Liver (tissue), 9 donors: ENCODE data around the gene MAP2K7. TPM values are rescaled to one million over a fixed set of nuclear protein-coding genes. Genes with fewer than 3 reads are reported as not detected.

Source experiments
- DNase-seq: peaks from one replicate; pipeline ENCODE4 v3.0.0-alpha.2; 2017; ENCODE audit warnings: low spot score
- H3K27ac ChIP-seq, 2 donors: one replicate each; pipeline ENCODE4 v1.7.0; 2013; ENCODE audit warnings: inconsistent platforms in 2 of 2, low read length in 2 of 2, control low read depth in 1 of 2, low read depth in 1 of 2, mild to moderate bottlenecking in 1 of 2
- H3K27me3 ChIP-seq, 4 donors: one replicate each; pipeline versions ENCODE4 v1.6.1 to v1.7.0; 2013; ENCODE audit warnings: low read length in 3 of 4, inconsistent platforms in 1 of 4, mild to moderate bottlenecking in 1 of 4, moderate library complexity in 1 of 4; ENCODE audit not compliant: control insufficient read depth in 4 of 4, insufficient read depth in 4 of 4
- H3K36me3 ChIP-seq, 4 donors: one replicate each; pipeline versions ENCODE4 v1.6.1 to v1.7.0; 2013; ENCODE audit warnings: low read length in 3 of 4, mild to moderate bottlenecking in 3 of 4, low read depth in 1 of 4, moderate library complexity in 1 of 4; ENCODE audit not compliant: control insufficient read depth in 4 of 4, insufficient read depth in 3 of 4
- H3K4me1 ChIP-seq, 4 donors: one replicate each; pipeline versions ENCODE4 v1.6.1 to v1.7.0; 2013; ENCODE audit warnings: low read length in 3 of 4, mild to moderate bottlenecking in 3 of 4, moderate library complexity in 1 of 4; ENCODE audit not compliant: control insufficient read depth in 4 of 4, insufficient read depth in 4 of 4
- H3K4me3 ChIP-seq, 3 donors: one replicate each; pipeline versions ENCODE4 v1.6.1 to v1.7.0; 2013; ENCODE audit warnings: low read length in 3 of 3, control low read depth in 1 of 3, low read depth in 1 of 3, mild to moderate bottlenecking in 1 of 3
- H3K9ac ChIP-seq, 2 donors: one replicate each; pipeline ENCODE4 v1.7.0; 2013; ENCODE audit warnings: low read length in 2 of 2, mild to moderate bottlenecking in 2 of 2, moderate library complexity in 2 of 2, control low read depth in 1 of 2, low read depth in 1 of 2
- H3K9me3 ChIP-seq, 4 donors: one replicate each; pipeline versions ENCODE4 v1.6.1 to v1.7.0; 2013; ENCODE audit warnings: low read length in 3 of 4; ENCODE audit not compliant: control insufficient read depth in 4 of 4
- ATF3 ChIP-seq: IDR thresholded peaks from 2 replicates; pipeline ENCODE4 v1.6.1; 2016; ENCODE audit warnings: antibody characterized with exemption
- CTCF ChIP-seq: fragments of 150-350 bp; IDR thresholded peaks from 2 replicates; pipeline ENCODE4 v1.5.1; 2017; ENCODE audit warnings: improper control_type of control experiment, low read depth, low read length; ENCODE audit not compliant: missing input control
- FOXA1 ChIP-seq: IDR thresholded peaks from 2 replicates; pipeline ENCODE4 v1.6.1; 2016; ENCODE audit warnings: antibody characterized with exemption
- FOXA2 ChIP-seq: IDR thresholded peaks from 2 replicates; pipeline ENCODE4 v1.6.1; 2016; ENCODE audit warnings: antibody characterized with exemption
- GABPA ChIP-seq, 2 donors: IDR thresholded peaks in 1 of 2; conservative IDR thresholded peaks in 1 of 2; 2 replicates each; pipeline ENCODE4 v1.6.1; 2016; ENCODE audit warnings: antibody characterized with exemption in 2 of 2, mild to moderate bottlenecking in 1 of 2, moderate library complexity in 1 of 2
- HNF4A ChIP-seq, 2 donors: conservative IDR thresholded peaks; 2 replicates each; pipeline ENCODE4 v1.6.1; 2016; ENCODE audit warnings: antibody characterized with exemption in 2 of 2, mild to moderate bottlenecking in 2 of 2
- HNF4G ChIP-seq: IDR thresholded peaks from 2 replicates; pipeline ENCODE4 v1.6.1; 2016; ENCODE audit warnings: antibody characterized with exemption
- JUND ChIP-seq, 2 donors: IDR thresholded peaks; 2 replicates each; pipeline ENCODE4 v1.6.1; 2016; ENCODE audit warnings: antibody characterized with exemption in 2 of 2
- NR2F2 ChIP-seq: IDR thresholded peaks from 2 replicates; pipeline ENCODE4 v1.6.1; 2016; ENCODE audit warnings: antibody characterized with exemption
- RAD21 ChIP-seq, 2 donors: IDR thresholded peaks; 2 replicates each; pipeline ENCODE4 v1.6.1; 2016; ENCODE audit warnings: antibody characterized with exemption in 2 of 2, mild to moderate bottlenecking in 2 of 2
- RXRA ChIP-seq, 2 donors: IDR thresholded peaks; 2 replicates each; pipeline ENCODE4 v1.6.1; 2017 to 2018; ENCODE audit warnings: antibody characterized with exemption in 2 of 2, mild to moderate bottlenecking in 1 of 2
- SP1 ChIP-seq: IDR thresholded peaks from 2 replicates; pipeline ENCODE4 v1.6.1; 2018; ENCODE audit warnings: antibody characterized with exemption, mild to moderate bottlenecking
- TAF1 ChIP-seq: conservative IDR thresholded peaks from 2 replicates; pipeline ENCODE4 v1.6.1; 2016; ENCODE audit warnings: antibody characterized with exemption, mild to moderate bottlenecking
- YY1 ChIP-seq: IDR thresholded peaks from 2 replicates; pipeline ENCODE4 v1.6.1; 2016; ENCODE audit warnings: antibody characterized with exemption, mild to moderate bottlenecking
- ZBTB33 ChIP-seq: IDR thresholded peaks from 2 replicates; pipeline ENCODE4 v1.6.1; 2016; ENCODE audit warnings: antibody characterized with exemption
- WGBS: extraction: QIAGEN DNeasy Blood & Tissue Kit; methylation state at CpG from one replicate; pipeline ENCODE4 v1.1.7; 2013; 5-methylcytosine and 5-hydroxymethylcytosine counted together
- polyA plus RNA-seq, 2 donors: library from polyadenylated mRNA; stranded (reverse) in 1 of 2; unstranded in 1 of 2; fragments of 200-250 nt in 1 of 2; fragments of >200 nt in 1 of 2; fragmentation: Nextera tagmentation in 1 of 2; extraction: Ambion mirVana in 1 of 2; gene quantifications; one replicate each; pipeline versions ENCODE4 v1.2.1 to v1.2.3, GENCODE V29; 2013 to 2015
- total RNA-seq, 2 donors: library from RNA; depleted of rRNA; stranded (reverse); fragments of >200 nt; gene quantifications; one replicate each; pipeline ENCODE4 v1.2.3, GENCODE V29; 2014
- TF ChIP-seq, protein P1 (sequence below): IDR thresholded peaks from 2 replicates; pipeline ENCODE4 v1.6.1; 2016; ENCODE audit warnings: antibody characterized with exemption
- donor health status: healthy.
- donor health status: healthy.
- donor health status: healthy.
- donor health status: healthy.
- donor health status: healthy.

Gene MAP2K7
- total and polyA plus RNA-seq, 4 donors: 3.0 to 11.7 (median 9.5) TPM

DNA sequence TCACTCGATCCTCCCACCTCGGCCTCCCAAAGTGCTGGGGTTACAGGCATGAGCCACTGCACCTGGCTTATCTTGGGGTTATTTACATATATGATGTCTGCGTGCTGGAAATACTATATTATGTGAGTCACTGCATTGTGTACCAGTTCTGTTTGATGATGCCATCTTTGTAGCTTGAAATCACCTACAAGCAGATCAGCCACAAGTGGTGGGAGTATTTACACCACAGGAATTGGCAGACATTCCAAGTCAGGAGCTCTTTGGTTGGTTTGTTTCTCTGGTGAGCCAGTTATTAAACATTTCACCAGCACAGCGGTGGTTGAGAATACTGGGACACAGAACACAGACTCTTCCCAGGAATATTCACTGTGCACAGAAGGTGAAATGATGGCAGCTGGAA, 44.3 kb downstream of the MAP2K7 start (continued):
- TF ChIP-seq NR2F2 (no peak), HNF4G (no peak), JUND (IDR thresholded peaks at IDR 0.05) (no peak), ATF3 (no peak), SP1 (no peak), ZBTB33 (no peak)

GRCh38 chr19:7953060-7953459, 49.4 kb downstream of the MAP2K7 start:
- Histone ChIP-seq H3K9ac (no peak overlapping the region), H3K27me3 (no peaks in the 10 kb centered on the region), H3K4me1 (peaks cover 0 to 8% (median 6%) of the 10 kb centered on the region in 4 donors), H3K27ac (no peak overlapping the region), H3K36me3 (peaks cover 0 to 2% (median 0%) of the 10 kb centered on the region in 4 donors), H3K9me3 (no peaks in the 10 kb centered on the region), H3K4me3 (no peak overlapping the region)
- no peak for TF ChIP-seq JUND (IDR thresholded peaks at IDR 0.05)
- 63% methylated on average over 3 of the region's 3 CpGs for WGBS
- DNase-seq: no peak

- Histone ChIP-seq H3K27me3 (no peaks in the 10 kb centered on the region), H3K9me3 (no peaks in the 10 kb centered on the region), H3K9ac (no peak overlapping the region), H3K36me3 (peaks cover 0 to 6% (median under 1%) of the 10 kb centered on the region in 4 donors), H3K27ac (no peak overlapping the region), H3K4me1 (peaks cover 0 to 8% (median 6%) of the 10 kb centered on the region in 4 donors), H3K4me3 (no peak overlapping the region)
- DNase-seq: no peak
- WGBS: 89% methylated on average over 7 of the region's 7 CpGs
- TF ChIP-seq FOXA2: no peak
- TF ChIP-seq CTCF: no peak
- no peak for TF ChIP-seq ZBTB33
- no peak for TF ChIP-seq HNF4G
- TF ChIP-seq FOXA1: no peak
- TF ChIP-seq NR2F2: no peak
Observed at GRCh38 chr19:7953576-7953975, 49.9 kb downstream of the MAP2K7 start.

DNA sequence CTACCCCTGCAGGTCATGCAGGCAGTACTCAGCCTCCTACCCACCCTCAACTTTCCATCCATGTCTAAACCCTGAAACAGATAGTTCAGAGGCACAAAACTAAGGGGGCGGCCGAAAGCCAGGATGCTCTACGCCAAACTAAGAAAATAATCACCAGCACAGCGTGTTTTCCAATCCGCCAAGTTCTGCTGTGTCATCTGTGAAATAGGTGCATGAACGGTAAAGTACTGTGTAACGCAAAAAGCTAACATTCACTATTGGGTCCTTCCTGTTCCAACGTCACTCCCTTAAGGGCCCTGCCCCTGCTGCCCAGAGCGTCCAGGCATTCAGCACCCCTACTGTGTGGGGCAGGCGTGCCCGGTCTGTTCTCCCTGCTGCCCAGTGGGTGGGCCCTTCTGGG, 52.0 kb downstream of the MAP2K7 start:
- no peaks in the 10 kb centered on the region for H3K9me3 ChIP-seq
- peaks cover 0 to 9% (median 3%) of the 10 kb centered on the region in 4 donors for H3K36me3 ChIP-seq
- H3K4me3 ChIP-seq: no peak overlapping the region
- peaks cover 0 to 8% (median 6%) of the 10 kb centered on the region in 4 donors for H3K4me1 ChIP-seq
- 89% methylated on average over 11 of the region's 11 CpGs for WGBS
- no peaks in the 10 kb centered on the region for H3K27me3 ChIP-seq
- no peak overlapping the region for H3K9ac ChIP-seq
- no peak for DNase-seq
- H3K27ac ChIP-seq: no peak overlapping the region
- TF ChIP-seq FOXA1 (no peak), TAF1 (no peak), YY1 (no peak), NR2F2 (no peak), RAD21 (IDR thresholded peaks at IDR 0.05) (no peak), GABPA (IDR thresholded peaks at IDR 0.05 in 1 of 2, conservative IDR thresholded peaks at IDR 0.05 in 1 of 2) (no peak), FOXA2 (no peak), CTCF (no peak), HNF4A (conservative IDR thresholded peaks at IDR 0.05) (no peak), RXRA (IDR thresholded peaks at IDR 0.05) (no peak)
- TF ChIP-seq, protein P1, sequence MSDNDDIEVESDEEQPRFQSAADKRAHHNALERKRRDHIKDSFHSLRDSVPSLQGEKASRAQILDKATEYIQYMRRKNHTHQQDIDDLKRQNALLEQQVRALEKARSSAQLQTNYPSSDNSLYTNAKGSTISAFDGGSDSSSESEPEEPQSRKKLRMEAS: no peak
